H1 (cell line): ENCODE results near the gene GIPC2. TPM values are rescaled to one million over a fixed set of nuclear protein-coding genes. Genes with fewer than 3 reads are reported as not detected.

Experiments used
- ATF2 ChIP-seq: IDR thresholded peaks from 2 replicates; pipeline ENCODE4 v1.6.1; 2012; ENCODE audit warnings: low read length, inconsistent platforms
- ATF3 ChIP-seq: IDR thresholded peaks from 2 replicates; pipeline ENCODE4 v1.6.1; 2011; ENCODE audit warnings: low read depth, mild to moderate bottlenecking, low read length; ENCODE audit not compliant: insufficient read depth
- FOSL1 ChIP-seq: IDR thresholded peaks from 2 replicates; pipeline ENCODE4 v1.6.1; 2011; ENCODE audit warnings: mild to moderate bottlenecking, low read depth, low read length, moderate library complexity; ENCODE audit not compliant: insufficient read depth
- PHF8 ChIP-seq: fragments of 200-600 bp; sonication (generic); conservative IDR thresholded peaks from 2 replicates; pipeline ENCODE4 v1.7.1; 2012; ENCODE audit warnings: low read depth, mild to moderate bottlenecking, inconsistent platforms, low read length, moderate library complexity
- polyA plus RNA-seq, 7 experiments: library from polyadenylated mRNA; depleted of rRNA in 3 of 7; stranded (reverse) in 5 of 7; unstranded in 2 of 7; fragments of >200 nt in 5 of 7; fragments of 200-250 nt in 2 of 7; gene quantifications; 1 replicate in 5 of 7; 2 replicates in 1 of 7; 4 replicates in 1 of 7; pipeline versions ENCODE4 v1.2.1 to v1.2.3, GENCODE V29; 2011 to 2013; ENCODE audit warnings: missing spikeins in 2 of 7, mixed read lengths in 2 of 7
- total RNA-seq: library from RNA; stranded (reverse); fragmentation: NEBNext Ultra II Directional; extraction: Animal tissue kit (Norgen Biotek cat#: 25700); gene quantifications from 2 replicates; pipeline ENCODE4 v1.2.1, GENCODE V29; 2021

Gene GIPC2
- total and polyA plus RNA-seq, 2 of the 8 experiments (the other 6 are each of a cell fraction or from before 2014, with no cell fraction given), result 0.29 to 0.69 TPM

- no peak for TF ChIP-seq ATF2
- no peak for TF ChIP-seq PHF8
- TF ChIP-seq ATF3, result no peak
- no peak for TF ChIP-seq FOSL1
These were observed 40.9 kb downstream of the GIPC2 start (continued) for GRCh38 chr1:78086697-78087096.
